H9 (cell line): ENCODE results near the gene EPO. TPM values are rescaled to one million over a fixed set of nuclear protein-coding genes. Genes with fewer than 3 reads are reported as not detected.
"Not testable (repeated sequence)": the region's sequence is repeated elsewhere in the genome, so short reads cannot be mapped to it uniquely, and the experiment has no call there.

Source experiments
- DNase-seq: peaks from one replicate; pipeline ENCODE4 v3.0.0-alpha.2; 2017
- H2AFZ ChIP-seq: one replicate; pipeline ENCODE4 v1.6.1; 2013; ENCODE audit warnings: mild to moderate bottlenecking, low read length, control low read depth, moderate library complexity
- H2AK5ac ChIP-seq: 2 replicates; pipeline ENCODE4 v1.6.1; 2013; ENCODE audit warnings: low read length, control low read depth, mixed read lengths; ENCODE audit not compliant: insufficient read length
- H2BK120ac ChIP-seq: one replicate; pipeline ENCODE4 v1.6.1; 2013; ENCODE audit warnings: low read depth, mild to moderate bottlenecking, low read length, control low read depth, inconsistent platforms; ENCODE audit not compliant: poor library complexity, severe bottlenecking
- H2BK12ac ChIP-seq: 2 replicates; pipeline ENCODE4 v1.6.1; 2013; ENCODE audit warnings: low read length, control low read depth, mixed read lengths, low read depth; ENCODE audit not compliant: insufficient read length
- H2BK15ac ChIP-seq: 2 replicates; pipeline ENCODE4 v1.6.1; 2013; ENCODE audit warnings: low read depth, low read length, control low read depth
- H2BK20ac ChIP-seq: one replicate; pipeline ENCODE4 v1.6.1; 2013; ENCODE audit warnings: low read depth, mild to moderate bottlenecking, low read length, control low read depth, inconsistent platforms; ENCODE audit not compliant: poor library complexity, severe bottlenecking
- H2BK5ac ChIP-seq: 2 replicates; pipeline ENCODE4 v1.6.1; 2013; ENCODE audit warnings: low read length, control low read depth, mixed read lengths; ENCODE audit not compliant: insufficient read length
- H3K14ac ChIP-seq: 2 replicates; pipeline ENCODE4 v1.6.1; 2013; ENCODE audit warnings: low read length, control low read depth; ENCODE audit not compliant: insufficient read depth
- H3K18ac ChIP-seq: 2 replicates; pipeline ENCODE4 v1.6.1; 2013; ENCODE audit warnings: low read depth, mild to moderate bottlenecking, mixed read lengths, low read length, control low read depth; ENCODE audit not compliant: insufficient read length
- H3K23ac ChIP-seq: 2 replicates; pipeline ENCODE4 v1.6.1; 2013; ENCODE audit warnings: low read length, control low read depth, mixed read lengths, low read depth; ENCODE audit not compliant: insufficient read length
- H3K23me2 ChIP-seq: 2 replicates; pipeline ENCODE4 v1.6.1; 2013; ENCODE audit warnings: low read depth, mild to moderate bottlenecking, mixed read lengths, low read length, control low read depth; ENCODE audit not compliant: insufficient read length, poor library complexity, severe bottlenecking
- H3K27ac ChIP-seq: 2 replicates; pipeline ENCODE4 v1.5.1; 2013; ENCODE audit warnings: low read length, control low read depth, mixed read lengths, low read depth; ENCODE audit not compliant: insufficient read length
- H3K27me3 ChIP-seq: 2 replicates; pipeline ENCODE4 v1.6.1; 2013; ENCODE audit warnings: low read length, control low read depth, inconsistent platforms; ENCODE audit not compliant: insufficient read depth
- H3K4ac ChIP-seq: 2 replicates; pipeline ENCODE4 v1.6.1; 2013; ENCODE audit warnings: low read depth, mild to moderate bottlenecking, control low read depth, inconsistent platforms, low read length, moderate library complexity
- H3K4me1 ChIP-seq: 2 replicates; pipeline ENCODE4 v1.6.1; 2013; ENCODE audit warnings: low read length, control low read depth, inconsistent platforms; ENCODE audit not compliant: insufficient read depth
- H3K4me2 ChIP-seq: 2 replicates; pipeline ENCODE4 v1.6.1; 2013; ENCODE audit warnings: low read length, control low read depth, mixed read lengths; ENCODE audit not compliant: insufficient read length, insufficient read depth
- H3K56ac ChIP-seq: 2 replicates; pipeline ENCODE4 v1.6.1; 2013; ENCODE audit warnings: low read depth, mild to moderate bottlenecking, mixed read lengths, low read length, control low read depth; ENCODE audit not compliant: insufficient read length
- H3K79me1 ChIP-seq: 2 replicates; pipeline ENCODE4 v1.6.1; 2013; ENCODE audit warnings: low read depth, mild to moderate bottlenecking, moderate library complexity, low read length, control low read depth, inconsistent platforms; ENCODE audit not compliant: insufficient read depth, poor library complexity, severe bottlenecking
- H3K79me2 ChIP-seq: 2 replicates; pipeline ENCODE4 v1.6.1; 2013; ENCODE audit warnings: low read length, control low read depth, inconsistent platforms; ENCODE audit not compliant: insufficient read depth
- H3K9ac ChIP-seq: 2 replicates; pipeline ENCODE4 v1.6.1; 2013; ENCODE audit warnings: low read length, control low read depth, mixed read lengths; ENCODE audit not compliant: insufficient read length; ENCODE audit errors: extremely low read depth
- H3K9me3 ChIP-seq: one replicate; pipeline ENCODE4 v1.6.1; 2013; ENCODE audit warnings: low read depth, low read length, inconsistent platforms; ENCODE audit not compliant: control insufficient read depth
- H3T11ph ChIP-seq: one replicate; pipeline ENCODE4 v1.6.1; 2013; ENCODE audit warnings: mild to moderate bottlenecking, low read length, control low read depth, inconsistent platforms
- H4K20me1 ChIP-seq: one replicate; pipeline ENCODE4 v1.6.1; 2013; ENCODE audit not compliant: control insufficient read depth, insufficient read length, insufficient read depth
- H4K5ac ChIP-seq: 2 replicates; pipeline ENCODE4 v1.6.1; 2013; ENCODE audit warnings: low read depth, mild to moderate bottlenecking, mixed read lengths, low read length, control low read depth; ENCODE audit not compliant: insufficient read length
- H4K8ac ChIP-seq: replicated peaks from 2 replicates; pipeline ENCODE4 v1.6.1; 2013; ENCODE audit warnings: low read length, control low read depth, mixed read lengths, low read depth; ENCODE audit not compliant: insufficient read length
- H4K91ac ChIP-seq: 2 replicates; pipeline ENCODE4 v1.6.1; 2013; ENCODE audit warnings: low read depth, mild to moderate bottlenecking, moderate library complexity, mixed read lengths, low read length, control low read depth; ENCODE audit not compliant: insufficient read length
- H3K27ac Mint-ChIP-seq, 3 experiments: 2 replicates in 2 of 3; 3 replicates in 1 of 3; pipeline ENCODE4 v1.8.0; 2020 to 2021; ENCODE audit warnings: mixed read lengths in 3 of 3, mild to moderate bottlenecking in 1 of 3, moderate library complexity in 1 of 3
- H3K27me3 Mint-ChIP-seq: 2 replicates; pipeline ENCODE4 v1.8.0; 2021; ENCODE audit warnings: low read depth, mild to moderate bottlenecking, moderate library complexity, mixed read lengths
- H3K36me3 Mint-ChIP-seq, 3 experiments: 2 replicates in 2 of 3; 3 replicates in 1 of 3; pipeline ENCODE4 v1.8.0; 2020 to 2021; ENCODE audit warnings: low read depth in 3 of 3, mixed read lengths in 3 of 3; ENCODE audit not compliant: insufficient read depth in 1 of 3
- H3K4me1 Mint-ChIP-seq, 2 experiments: 2 replicates each; pipeline ENCODE4 v1.8.0; 2020; ENCODE audit warnings: mixed read lengths in 2 of 2
- H3K4me3 Mint-ChIP-seq, 2 experiments: 2 replicates in 1 of 2; 3 replicates in 1 of 2; pipeline ENCODE4 v1.8.0; 2020 to 2021; ENCODE audit warnings: mild to moderate bottlenecking in 2 of 2, mixed read lengths in 2 of 2, moderate library complexity in 1 of 2
- H3K9me3 Mint-ChIP-seq, 2 experiments: 2 replicates in 1 of 2; 3 replicates in 1 of 2; pipeline ENCODE4 v1.8.0; 2020; ENCODE audit warnings: mild to moderate bottlenecking in 2 of 2, mixed read lengths in 2 of 2, moderate library complexity in 1 of 2
- WGBS: extraction: QIAGEN DNeasy Blood & Tissue Kit; methylation state at CpG from one replicate; pipeline ENCODE4 v1.1.7; 2013; ENCODE audit warnings: missing lambda C conversion rate, low lambda C conversion rate, mixed read lengths; ENCODE audit not compliant: insufficient read length; ENCODE audit errors: extremely low coverage; 5-methylcytosine and 5-hydroxymethylcytosine counted together
- total RNA-seq: library from RNA; stranded (reverse); gene quantifications from 2 replicates; pipeline ENCODE4 v1.2.1, GENCODE V29; 2021
- TF ChIP-seq, protein P1 (sequence below): fragments of 200-600 bp; sonication (generic); conservative IDR thresholded peaks from 3 replicates; pipeline ENCODE4 v1.8.0; 2021; ENCODE audit warnings: antibody characterized with exemption, mild to moderate bottlenecking

EPO gene
- total RNA-seq, 1 experiment from 2014 or later = 0.44 TPM

DNA sequence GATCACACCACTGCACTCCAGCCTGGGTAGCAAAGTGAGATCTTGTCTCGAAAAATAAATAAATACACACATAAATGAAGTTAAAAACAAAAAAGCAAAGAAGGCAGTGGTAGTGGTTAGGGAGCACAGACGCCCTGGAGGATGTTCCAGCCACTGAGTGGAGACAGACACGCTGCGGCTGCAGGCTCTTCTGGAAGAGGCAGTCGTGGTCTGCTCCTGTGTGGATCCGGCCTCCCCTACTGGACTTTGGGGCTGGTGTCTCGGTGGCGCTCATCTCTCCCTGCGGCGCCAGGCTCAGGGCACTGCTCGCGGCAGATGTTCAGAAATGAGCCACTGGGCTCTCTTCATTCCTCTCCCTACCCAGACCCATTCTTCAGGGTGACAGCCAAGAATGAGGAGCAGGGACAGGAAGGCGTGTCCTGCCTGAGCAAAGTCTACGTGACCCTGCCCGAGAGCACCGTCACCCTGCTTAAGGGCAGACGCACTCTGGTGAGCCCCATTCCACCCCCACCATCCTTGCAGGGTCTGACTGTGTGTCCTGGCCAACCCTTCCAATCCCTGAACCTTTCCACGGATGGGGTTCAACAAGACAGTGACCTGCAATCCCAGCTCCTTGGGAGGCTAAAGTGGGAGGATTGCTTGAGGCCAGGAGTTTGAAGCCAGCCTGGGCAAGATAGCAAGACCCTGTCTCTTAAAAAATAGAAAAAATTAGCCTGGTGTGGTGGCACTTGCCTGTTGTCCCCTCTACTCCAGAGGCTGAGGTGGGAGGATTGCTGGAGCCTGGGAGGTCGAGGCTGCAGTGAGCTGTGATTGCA, 39.3 kb downstream of the EPO start:
- Histone ChIP-seq H3K79me2 (no peaks in the 10 kb centered on the region), H3K4me1 (no peaks in the 10 kb centered on the region), H4K20me1 (no peaks in the 10 kb centered on the region), H2BK20ac (no peak overlapping the region), H3K9me3 (no peaks in the 10 kb centered on the region), H3T11ph (no peak overlapping the region), H2AFZ (no peak overlapping the region), H3K56ac (no peak overlapping the region), H3K4ac (no peak overlapping the region), H3K18ac (no peak overlapping the region), H4K8ac (no peak overlapping the region), H3K27me3 (no peaks in the 10 kb centered on the region), H3K79me1 (no peaks in the 10 kb centered on the region), H4K5ac (no peak overlapping the region), H2BK5ac (no peak overlapping the region), H3K23me2 (no peaks in the 10 kb centered on the region), H3K4me2 (no peak overlapping the region), H4K91ac (no peak overlapping the region), H3K23ac (no peak overlapping the region), H2BK15ac (no peak overlapping the region), H3K9ac (no peak overlapping the region), H2AK5ac (no peak overlapping the region), H3K27ac (no peak overlapping the region), H2BK12ac (no peak overlapping the region), H3K14ac (no peak overlapping the region), H2BK120ac (no peak overlapping the region)
- DNase-seq = no peak
- TF ChIP-seq, protein P1, sequence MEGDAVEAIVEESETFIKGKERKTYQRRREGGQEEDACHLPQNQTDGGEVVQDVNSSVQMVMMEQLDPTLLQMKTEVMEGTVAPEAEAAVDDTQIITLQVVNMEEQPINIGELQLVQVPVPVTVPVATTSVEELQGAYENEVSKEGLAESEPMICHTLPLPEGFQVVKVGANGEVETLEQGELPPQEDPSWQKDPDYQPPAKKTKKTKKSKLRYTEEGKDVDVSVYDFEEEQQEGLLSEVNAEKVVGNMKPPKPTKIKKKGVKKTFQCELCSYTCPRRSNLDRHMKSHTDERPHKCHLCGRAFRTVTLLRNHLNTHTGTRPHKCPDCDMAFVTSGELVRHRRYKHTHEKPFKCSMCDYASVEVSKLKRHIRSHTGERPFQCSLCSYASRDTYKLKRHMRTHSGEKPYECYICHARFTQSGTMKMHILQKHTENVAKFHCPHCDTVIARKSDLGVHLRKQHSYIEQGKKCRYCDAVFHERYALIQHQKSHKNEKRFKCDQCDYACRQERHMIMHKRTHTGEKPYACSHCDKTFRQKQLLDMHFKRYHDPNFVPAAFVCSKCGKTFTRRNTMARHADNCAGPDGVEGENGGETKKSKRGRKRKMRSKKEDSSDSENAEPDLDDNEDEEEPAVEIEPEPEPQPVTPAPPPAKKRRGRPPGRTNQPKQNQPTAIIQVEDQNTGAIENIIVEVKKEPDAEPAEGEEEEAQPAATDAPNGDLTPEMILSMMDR = no peak
- H3K4me1 Mint-ChIP-seq = peaks cover 0 to 11% of the 10 kb centered on the region in 2 experiments; a peak in 2 of 4 replicates
- peaks cover 6% of the 10 kb centered on the region; the same call in 1 of the 2 replicates for H3K27me3 Mint-ChIP-seq
- H3K9me3 Mint-ChIP-seq = no peaks in the 10 kb centered on the region
- no peak overlapping the region for H3K4me3 Mint-ChIP-seq
- WGBS = no CpG with 5 or more reads among the region's 19 CpGs
- H3K27ac Mint-ChIP-seq = no peak overlapping the region
- no peaks in the 10 kb centered on the region for H3K36me3 Mint-ChIP-seq

DNA sequence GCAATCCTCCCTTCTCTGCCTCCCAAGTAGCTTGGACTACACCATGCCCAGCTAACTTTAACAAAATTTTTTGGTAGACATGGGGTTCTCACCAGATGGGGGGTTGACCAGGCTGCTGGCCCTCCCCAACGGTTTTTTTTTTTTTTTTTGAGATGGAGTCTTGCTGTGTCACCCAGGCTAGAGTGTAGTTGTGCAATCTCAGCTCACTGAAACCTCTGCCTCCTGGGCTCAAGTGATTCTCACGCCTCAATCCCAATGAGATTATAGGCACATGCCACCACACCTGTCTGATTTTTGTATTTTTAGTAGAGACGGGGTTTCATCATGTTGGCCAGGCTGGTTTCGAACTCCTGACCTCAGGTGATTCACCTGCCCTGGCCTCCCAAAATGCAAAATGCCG, 42.6 kb downstream of the EPO start:
- H3K9me3 Mint-ChIP-seq, H3K23ac ChIP-seq, H3K4me1 ChIP-seq, H3K4me2 ChIP-seq, H2BK12ac ChIP-seq, H4K91ac ChIP-seq, H4K5ac ChIP-seq, H3K27ac Mint-ChIP-seq, H3K79me1 ChIP-seq, H2AK5ac ChIP-seq, H2BK15ac ChIP-seq, H4K20me1 ChIP-seq, H3T11ph ChIP-seq, H2BK5ac ChIP-seq, H3K9ac ChIP-seq, H4K8ac ChIP-seq, H2AFZ ChIP-seq, H3K4me3 Mint-ChIP-seq, H3K27me3 ChIP-seq, H2BK20ac ChIP-seq, H3K27me3 Mint-ChIP-seq, H3K27ac ChIP-seq, H3K56ac ChIP-seq, H3K9me3 ChIP-seq, H3K36me3 Mint-ChIP-seq, H2BK120ac ChIP-seq, H3K14ac ChIP-seq, H3K23me2 ChIP-seq, DNase-seq, H3K79me2 ChIP-seq, H3K18ac ChIP-seq, H3K4ac ChIP-seq: not testable (repeated sequence)
- WGBS = no CpG with 5 or more reads among the region's 5 CpGs
- H3K4me1 Mint-ChIP-seq = peaks cover 0 to 16% of the 10 kb centered on the region in 2 experiments; a peak in 2 of 4 replicates
